ENCODE data around the gene LSG1. TPM values are rescaled to one million over a fixed set of nuclear protein-coding genes. Genes with fewer than 3 reads are reported as not detected.

Gene LSG1
- total and polyA plus RNA-seq, 2 donors = 19.7 to 44.1 TPM

GRCh38 chr3:194658477-194659242, 13.3 kb downstream of the LSG1 start:
- 79% methylated on average over 5 of the region's 5 CpGs for WGBS
- peaks cover 6% of the 10 kb centered on the region for H3K36me3 ChIP-seq (ENCODE audit: insufficient read depth)
- no peak overlapping the region for H3K27ac ChIP-seq (ENCODE audit: low read depth)
- no peak for DNase-seq (ENCODE audit: extremely low spot score)
- H3K4me3 ChIP-seq (ENCODE audit: low read depth, low read length) = no peak overlapping the region
- H3K4me1 ChIP-seq (ENCODE audit: insufficient read depth) = no peaks in the 10 kb centered on the region

GRCh38 chr3:194657439-194657838, 14.6 kb downstream of the LSG1 start:
- peaks cover 6% of the 10 kb centered on the region for H3K36me3 ChIP-seq (ENCODE audit: insufficient read depth)
- H3K4me1 ChIP-seq (ENCODE audit: insufficient read depth) = no peaks in the 10 kb centered on the region
- no peak overlapping the region for H3K27ac ChIP-seq (ENCODE audit: low read depth)
- no peak for DNase-seq (ENCODE audit: extremely low spot score)
- H3K4me3 ChIP-seq (ENCODE audit: low read depth, low read length) = no peak overlapping the region
- WGBS = 94% methylated on average over 7 of the region's 7 CpGs

GRCh38 chr3:194654443-194654842, 17.5 kb downstream of the LSG1 start:
- Histone ChIP-seq H3K4me1 (ENCODE audit: insufficient read depth) (no peaks in the 10 kb centered on the region), H3K4me3 (ENCODE audit: low read depth, low read length) (no peak overlapping the region), H3K36me3 (ENCODE audit: insufficient read depth) (peaks cover 9% of the 10 kb centered on the region), H3K27ac (ENCODE audit: low read depth) (no peak overlapping the region)
- 92% methylated on average over 5 of the region's 5 CpGs for WGBS
- DNase-seq (ENCODE audit: extremely low spot score) = no peak

GRCh38 chr3:194647747-194648146, 24.2 kb downstream of the LSG1 start:
- Histone ChIP-seq H3K27ac (ENCODE audit: low read depth) (no peak overlapping the region), H3K36me3 (ENCODE audit: insufficient read depth) (peaks cover 9% of the 10 kb centered on the region), H3K4me1 (ENCODE audit: insufficient read depth) (no peaks in the 10 kb centered on the region), H3K4me3 (ENCODE audit: low read depth, low read length) (no peak overlapping the region)
- no peak for DNase-seq (ENCODE audit: extremely low spot score)
- 84% methylated on average over 3 of the region's 3 CpGs for WGBS

- Histone ChIP-seq H3K4me3 (ENCODE audit: low read depth, low read length) (no peak overlapping the region), H3K27ac (ENCODE audit: low read depth) (no peak overlapping the region), H3K36me3 (ENCODE audit: insufficient read depth) (peaks cover 3% of the 10 kb centered on the region), H3K4me1 (ENCODE audit: insufficient read depth) (no peaks in the 10 kb centered on the region)
- 93% methylated on average over 2 of the region's 2 CpGs for WGBS
- no peak for DNase-seq (ENCODE audit: extremely low spot score)
These were observed 29.2 kb downstream of the LSG1 start for GRCh38 chr3:194642769-194643168.

GRCh38 chr3:194640829-194641228, 31.2 kb downstream of the LSG1 start:
- peaks cover 3% of the 10 kb centered on the region for H3K36me3 ChIP-seq (ENCODE audit: insufficient read depth)
- 76% methylated on average over 7 of the region's 7 CpGs for WGBS
- no peak overlapping the region for H3K27ac ChIP-seq (ENCODE audit: low read depth)
- no peak overlapping the region for H3K4me3 ChIP-seq (ENCODE audit: low read depth, low read length)
- no peak for DNase-seq (ENCODE audit: extremely low spot score)
- H3K4me1 ChIP-seq (ENCODE audit: insufficient read depth) = no peaks in the 10 kb centered on the region

- peaks cover 1% of the 10 kb centered on the region for H3K36me3 ChIP-seq (ENCODE audit: insufficient read depth)
- no peak overlapping the region for H3K27ac ChIP-seq (ENCODE audit: low read depth)
- H3K4me1 ChIP-seq (ENCODE audit: insufficient read depth) = no peaks in the 10 kb centered on the region
- WGBS = 92% methylated on average over 10 of the region's 10 CpGs
- DNase-seq (ENCODE audit: extremely low spot score) = no peak
- no peak overlapping the region for H3K4me3 ChIP-seq (ENCODE audit: low read depth, low read length)
These were observed 32.9 kb downstream of the LSG1 start for GRCh38 chr3:194638991-194639605.

GRCh38 chr3:194637541-194638400, 34.2 kb downstream of the LSG1 start:
- Histone ChIP-seq H3K4me1 (ENCODE audit: insufficient read depth) (no peaks in the 10 kb centered on the region), H3K4me3 (ENCODE audit: low read depth, low read length) (no peak overlapping the region), H3K27ac (ENCODE audit: low read depth) (no peak overlapping the region), H3K36me3 (ENCODE audit: insufficient read depth) (no peaks in the 10 kb centered on the region)
- no peak for DNase-seq (ENCODE audit: extremely low spot score)
- 93% methylated on average over 22 of the region's 22 CpGs for WGBS

- Histone ChIP-seq H3K4me1 (ENCODE audit: insufficient read depth) (no peaks in the 10 kb centered on the region), H3K4me3 (ENCODE audit: low read depth, low read length) (no peak overlapping the region), H3K27ac (ENCODE audit: low read depth) (no peak overlapping the region), H3K36me3 (ENCODE audit: insufficient read depth) (no peaks in the 10 kb centered on the region)
- DNase-seq (ENCODE audit: extremely low spot score) = no peak
- WGBS = 65% methylated on average over 3 of the region's 3 CpGs
These were observed 34.9 kb downstream of the LSG1 start for GRCh38 chr3:194637066-194637465.

- no peaks in the 10 kb centered on the region for H3K4me1 ChIP-seq (ENCODE audit: insufficient read depth)
- H3K27ac ChIP-seq (ENCODE audit: low read depth) = peak within 1 kb of the TSS; percentile 72
- H3K36me3 ChIP-seq (ENCODE audit: insufficient read depth) = no peaks in the 10 kb centered on the region
- peak; percentile 39 for DNase-seq (ENCODE audit: extremely low spot score)
- under 1% methylated on average over 66 of the region's 66 CpGs for WGBS
- H3K4me3 ChIP-seq (ENCODE audit: low read depth, low read length) = peak within 1 kb of the TSS; percentile 77
These were observed 38.5 kb downstream of the LSG1 start, which contains the start of gene TMEM44 for GRCh38 chr3:194633349-194634004. TSS of gene TMEM44 (minus strand) at chr3:194633419. CDS start at chr3:194633215, 204 bp downstream.

- under 1% methylated on average over 56 of the region's 56 CpGs for WGBS
- H3K4me3 ChIP-seq (ENCODE audit: low read depth, low read length) = peak overlapping the region; percentile 77
- peak; percentile 6 for DNase-seq (ENCODE audit: extremely low spot score)
- no peaks in the 10 kb centered on the region for H3K36me3 ChIP-seq (ENCODE audit: insufficient read depth)
- no peaks in the 10 kb centered on the region for H3K4me1 ChIP-seq (ENCODE audit: insufficient read depth)
- H3K27ac ChIP-seq (ENCODE audit: low read depth) = peak overlapping the region; percentile 72
These were observed 39.1 kb downstream of the LSG1 start for GRCh38 chr3:194632809-194633348.

GRCh38 chr3:194632226-194632808, 39.7 kb downstream of the LSG1 start:
- Histone ChIP-seq H3K4me3 (ENCODE audit: low read depth, low read length) (peak overlapping the region; percentile 77), H3K4me1 (ENCODE audit: insufficient read depth) (no peaks in the 10 kb centered on the region), H3K27ac (ENCODE audit: low read depth) (no peak overlapping the region), H3K36me3 (ENCODE audit: insufficient read depth) (no peaks in the 10 kb centered on the region)
- no peak for DNase-seq (ENCODE audit: extremely low spot score)
- 78% methylated on average over 11 of the region's 11 CpGs for WGBS

GRCh38 chr3:194631696-194632095, 40.3 kb downstream of the LSG1 start:
- 95% methylated on average over 4 of the region's 4 CpGs for WGBS
- no peaks in the 10 kb centered on the region for H3K4me1 ChIP-seq (ENCODE audit: insufficient read depth)
- H3K4me3 ChIP-seq (ENCODE audit: low read depth, low read length) = no peak overlapping the region
- DNase-seq (ENCODE audit: extremely low spot score) = no peak
- H3K27ac ChIP-seq (ENCODE audit: low read depth) = no peak overlapping the region
- no peaks in the 10 kb centered on the region for H3K36me3 ChIP-seq (ENCODE audit: insufficient read depth)

Measured in urinary bladder (tissue), 4 donors.